AG09309 (cell line): ENCODE results near the gene BABAM2.

ENCODE experiments used
- DNase-seq: peaks from one replicate; pipeline ENCODE4 v3.0.0-alpha.2; 2010; ENCODE audit warnings: low read depth
- H3K4me3 ChIP-seq: 2 replicates; pipeline ENCODE4 v1.5.1; 2011; ENCODE audit warnings: mild to moderate bottlenecking, low read depth, low read length, moderate library complexity; ENCODE audit not compliant: control insufficient read depth
- CTCF ChIP-seq: IDR thresholded peaks from 2 replicates; pipeline ENCODE4 v1.5.1; 2011; ENCODE audit warnings: mild to moderate bottlenecking, low read depth, low read length, inconsistent platforms; ENCODE audit not compliant: insufficient read depth, control insufficient read depth; ENCODE audit errors: missing control alignments

The BABAM2 gene

DNA sequence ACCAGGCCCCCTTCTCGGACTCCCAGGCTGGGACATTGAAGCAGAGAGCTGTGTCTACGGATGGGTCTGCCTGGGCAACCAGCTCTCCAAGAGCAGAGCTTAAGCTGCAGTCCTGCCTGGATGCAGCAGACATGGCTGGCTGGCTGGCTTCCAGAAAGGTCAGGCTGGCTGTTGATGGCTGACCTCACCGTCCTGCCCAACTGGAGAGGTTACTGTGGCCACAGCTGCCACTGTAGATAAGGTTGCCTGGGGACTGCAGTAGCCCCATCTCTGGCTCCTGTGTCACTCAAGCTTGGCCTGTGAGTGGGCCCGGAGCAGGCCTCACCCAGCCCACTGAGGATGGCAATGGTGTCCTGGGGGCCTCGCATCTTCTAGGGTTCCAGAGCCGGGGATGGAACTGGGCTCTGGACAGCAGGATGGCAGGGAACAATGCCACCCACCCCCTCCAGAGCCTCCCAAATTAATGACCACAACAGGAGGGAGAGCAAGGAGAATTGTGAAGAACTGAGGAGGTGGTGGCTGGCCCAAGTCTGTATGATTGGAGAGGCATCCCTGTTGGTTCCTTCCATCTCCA, 465.1 kb downstream of the BABAM2 start:
- H3K4me3 ChIP-seq: no peak overlapping the region
- no peak for TF ChIP-seq CTCF
- DNase-seq: no peak

DNA sequence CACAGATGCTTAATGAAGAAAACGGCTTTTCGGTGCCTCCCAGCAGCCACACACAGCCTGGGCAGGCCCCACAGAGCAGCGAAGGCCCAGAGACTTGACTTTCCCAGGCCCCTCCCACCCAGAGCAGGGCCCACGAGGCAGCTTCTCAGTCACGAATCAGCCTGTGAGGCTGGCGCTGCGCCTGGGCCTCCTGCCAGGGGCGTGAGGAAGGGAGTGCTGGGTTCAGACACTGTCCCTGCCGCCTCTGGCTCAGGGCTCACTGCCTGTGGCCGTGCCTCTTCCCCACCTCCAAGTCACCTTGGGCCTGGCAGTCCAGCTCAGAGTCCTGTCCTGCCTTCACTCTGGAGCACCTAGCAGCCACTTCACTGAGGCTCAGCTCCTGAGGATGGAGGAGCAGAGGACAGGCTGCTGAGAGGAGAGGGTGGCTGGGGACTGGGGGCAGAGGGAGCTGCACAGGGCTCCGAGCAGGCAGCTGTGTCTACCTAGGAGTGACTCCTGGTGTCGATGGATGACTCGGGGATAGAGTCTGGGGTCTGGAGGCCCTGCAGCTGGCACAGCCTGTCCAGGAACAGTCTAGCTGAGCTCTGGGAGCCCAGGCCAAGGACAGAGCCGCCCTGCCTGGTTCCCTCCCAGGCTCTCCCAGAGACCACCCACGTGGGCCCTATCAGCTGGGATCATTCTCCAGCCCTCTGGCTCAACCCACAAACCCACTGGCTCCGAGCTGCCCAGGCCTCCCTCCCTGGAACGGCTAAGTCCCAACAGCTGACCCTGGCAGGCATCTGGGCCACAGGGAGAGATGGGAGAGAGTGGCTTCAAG, 465.8 kb downstream of the BABAM2 start:
- TF ChIP-seq CTCF: no peak
- DNase-seq: peak; percentile 73
- H3K4me3 ChIP-seq: no peak overlapping the region

GRCh38 chr2:28357055-28357454, 466.5 kb downstream of the BABAM2 start:
- no peak overlapping the region for H3K4me3 ChIP-seq
- DNase-seq: no peak
- no peak for TF ChIP-seq CTCF

- H3K4me3 ChIP-seq: no peak overlapping the region
- DNase-seq: no peak
- TF ChIP-seq CTCF: no peak
Observed at GRCh38 chr2:28357948-28358667, 467.6 kb downstream of the BABAM2 start.

GRCh38 chr2:28358668-28359201, 468.2 kb downstream of the BABAM2 start:
- TF ChIP-seq CTCF: no peak
- DNase-seq: no peak
- no peak overlapping the region for H3K4me3 ChIP-seq

DNA sequence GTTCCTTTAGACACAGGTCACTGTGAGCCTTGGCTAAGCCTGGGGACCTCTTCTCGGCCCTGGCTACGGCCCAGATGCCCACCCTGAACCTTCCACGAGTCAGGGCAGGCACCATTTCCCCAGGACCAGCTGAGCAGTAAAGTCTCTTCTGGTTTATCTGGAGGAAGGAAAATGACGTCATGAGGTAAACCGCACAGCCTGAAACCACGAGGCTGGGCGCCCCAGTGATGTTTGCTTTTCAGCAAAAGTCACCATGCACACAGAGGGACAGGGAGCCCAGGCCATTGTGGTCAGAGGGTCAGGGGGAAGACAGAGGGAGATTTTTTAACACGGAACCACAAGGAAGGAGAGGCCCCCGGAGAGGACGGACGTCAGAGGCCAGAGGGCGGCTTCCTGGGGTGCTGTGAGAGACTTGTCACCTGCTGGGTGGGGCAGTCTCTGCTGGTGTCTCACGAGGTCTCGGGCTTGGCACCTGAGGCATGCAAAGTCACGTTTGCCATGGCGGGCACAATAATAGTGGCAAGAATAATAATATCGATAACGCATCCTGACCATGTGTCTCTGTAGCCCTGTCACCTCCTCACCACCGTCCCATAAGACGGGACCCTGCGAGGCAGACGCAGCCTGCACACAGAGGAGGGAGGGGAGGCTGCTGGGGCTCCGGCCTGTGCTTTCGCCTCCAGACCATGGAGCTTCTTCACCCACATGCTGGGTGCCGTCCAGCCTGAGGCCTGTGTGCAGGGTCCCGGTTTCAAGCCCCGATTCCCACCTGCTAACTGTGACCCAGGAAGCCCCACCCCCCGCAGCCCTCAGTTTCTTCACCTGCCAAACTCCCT, 468.9 kb downstream of the BABAM2 start:
- no peak overlapping the region for H3K4me3 ChIP-seq
- TF ChIP-seq CTCF: no peak

More for the DNA sequence above, 468.9 kb downstream of the BABAM2 start:
- DNase-seq: no peak
